GM19025 (cell line): ENCODE data around the gene ACO2.
"Not testable (repeated sequence)": the region's sequence is repeated elsewhere in the genome, so short reads cannot be mapped to it uniquely, and the experiment has no call there.

ENCODE experiments used
- ATAC-seq: cut with Tn5 transposase; IDR thresholded peaks from one replicate; pipeline ENCODE4 v1.9.1; 2021; ENCODE audit warnings: mild to moderate bottlenecking, low read depth, moderate library complexity; ENCODE audit not compliant: unreplicated experiment

The ACO2 gene

DNA sequence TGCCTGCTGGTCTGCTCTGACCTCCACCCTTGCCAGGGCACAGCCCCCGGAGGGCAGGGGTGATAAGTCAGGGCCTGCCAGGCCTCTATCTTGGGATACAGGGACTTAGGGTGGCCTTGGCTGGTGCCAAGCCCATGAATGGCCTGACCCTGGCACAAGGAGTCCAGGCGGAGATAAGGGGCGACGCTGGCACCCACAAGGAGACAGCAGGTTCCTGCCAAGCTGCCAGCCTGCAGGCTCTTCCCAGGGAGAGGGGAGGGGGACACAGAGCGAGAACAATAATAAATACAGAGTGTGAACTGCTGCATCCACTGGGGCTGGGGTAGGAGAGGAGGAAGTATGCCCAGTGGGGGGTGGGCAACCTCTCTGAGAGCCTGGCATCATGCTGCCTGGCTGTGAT, 92.9 kb downstream of the ACO2 start:
- ATAC-seq = no peak

DNA sequence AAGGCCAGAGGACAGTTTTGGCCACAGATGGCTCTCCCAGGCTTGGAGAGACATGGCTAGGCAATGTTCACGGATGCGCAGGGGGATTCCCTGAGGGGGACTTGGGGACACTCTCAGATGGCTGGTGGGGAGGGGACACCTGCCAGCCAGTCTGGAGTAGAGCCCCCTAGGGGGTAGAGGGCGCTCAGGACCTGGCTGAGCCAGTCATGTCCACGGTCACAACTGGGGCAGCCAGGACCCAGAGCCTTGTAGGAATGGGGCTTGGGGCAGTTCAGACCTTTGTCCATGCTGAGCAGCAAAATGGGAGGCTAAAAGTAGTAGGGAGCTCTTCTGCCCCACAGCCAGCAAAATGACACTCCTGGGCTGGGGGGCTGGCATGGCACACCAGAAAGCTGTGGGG, 93.5 kb downstream of the ACO2 start:
- ATAC-seq = no peak

DNA sequence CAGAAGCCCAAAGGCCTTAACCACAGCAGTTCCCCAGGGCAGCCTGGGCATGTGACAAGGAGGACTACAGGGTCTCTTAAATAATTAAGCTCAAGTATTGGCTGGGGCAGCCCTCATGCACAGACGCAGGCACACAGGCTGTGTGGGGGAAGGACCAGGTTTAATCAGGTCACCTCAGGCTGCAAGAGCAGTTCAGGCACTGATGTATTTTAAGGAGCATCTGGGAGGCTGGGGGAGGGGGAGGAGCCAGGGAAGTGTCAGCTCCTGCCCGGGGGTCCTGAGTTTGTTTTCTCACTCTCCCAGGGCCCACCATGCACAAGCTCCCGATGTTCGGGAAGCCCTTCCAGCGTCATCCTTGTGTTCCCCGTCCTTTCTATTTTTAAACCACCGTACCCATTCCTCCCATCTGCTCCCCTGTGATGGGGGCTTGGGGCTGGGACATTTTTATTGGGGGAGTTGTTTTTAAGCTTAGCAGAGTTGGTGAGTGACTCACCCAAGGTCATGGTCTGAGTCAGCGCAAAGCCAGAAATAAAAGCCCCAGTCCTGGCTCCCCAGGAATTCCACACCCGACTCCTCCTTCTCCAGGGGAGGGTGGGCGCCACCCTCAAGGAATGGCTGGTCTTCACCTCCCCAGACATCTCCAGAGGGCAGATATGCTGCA, 94.3 kb downstream of the ACO2 start:
- no peak for ATAC-seq

DNA sequence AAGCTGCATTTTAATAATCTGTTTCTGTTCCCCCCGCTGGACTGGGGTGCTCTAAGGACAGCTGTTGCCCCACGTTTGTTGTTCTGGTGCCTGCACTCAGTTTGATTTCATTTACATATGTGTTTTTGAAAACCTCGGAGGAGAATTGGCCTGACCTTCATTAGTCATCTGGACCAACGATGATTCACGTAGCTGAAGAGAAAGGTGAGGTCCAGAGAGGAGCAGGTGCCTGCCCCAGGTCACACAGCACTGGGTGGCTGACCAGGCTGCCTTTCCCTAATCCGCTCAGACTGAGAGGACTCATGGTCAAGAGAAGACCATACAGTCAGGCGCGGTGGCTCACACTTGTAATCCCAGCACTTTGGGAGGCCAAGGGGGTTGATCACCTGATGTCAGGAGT, 95.6 kb downstream of the ACO2 start:
- no peak for ATAC-seq

DNA sequence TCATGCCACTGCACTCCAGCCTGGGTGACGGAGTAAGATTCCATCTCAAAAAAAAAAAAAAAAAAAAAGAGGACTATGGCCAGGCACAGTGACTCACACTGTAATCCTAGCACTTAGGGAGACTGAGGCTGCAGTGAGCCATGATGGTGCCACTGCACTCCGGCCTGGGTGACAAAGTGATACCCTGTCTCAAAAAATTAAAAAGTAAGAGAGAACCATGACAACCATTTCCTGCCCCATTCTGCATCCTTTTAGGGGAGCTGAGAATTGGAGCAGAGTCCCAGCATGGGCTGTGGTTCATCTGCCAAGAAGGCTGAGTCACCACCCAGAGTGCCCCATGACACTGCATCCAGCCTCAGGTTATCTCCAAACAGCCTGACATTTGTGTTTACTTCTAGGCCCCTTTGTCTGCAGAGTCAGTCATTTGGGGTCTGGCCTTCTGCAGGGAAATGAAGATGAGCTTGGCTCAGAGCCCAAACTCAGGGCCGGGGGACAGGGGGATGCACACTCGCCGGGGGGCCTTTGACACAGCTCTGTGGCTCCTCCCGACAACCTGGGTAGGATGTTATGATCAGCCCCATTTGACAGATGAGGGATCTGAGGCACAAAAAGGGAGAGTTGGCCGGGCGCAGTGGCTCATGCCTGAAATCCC, 96.6 kb downstream of the ACO2 start:
- ATAC-seq = no peak

DNA sequence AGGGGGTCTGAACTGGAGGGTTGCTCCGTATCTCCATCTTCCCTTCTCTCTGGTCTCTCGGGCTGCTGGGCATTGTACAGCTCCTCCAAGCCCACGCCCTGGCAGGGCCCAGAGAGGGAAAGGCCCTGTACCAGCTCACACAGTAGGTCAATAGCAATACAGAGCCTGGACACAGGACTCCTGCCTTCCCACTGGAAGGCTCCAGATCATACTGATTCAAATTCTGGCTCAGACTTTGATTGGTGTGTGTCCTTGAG, 98.5 kb downstream of the ACO2 start:
- ATAC-seq = no peak

DNA sequence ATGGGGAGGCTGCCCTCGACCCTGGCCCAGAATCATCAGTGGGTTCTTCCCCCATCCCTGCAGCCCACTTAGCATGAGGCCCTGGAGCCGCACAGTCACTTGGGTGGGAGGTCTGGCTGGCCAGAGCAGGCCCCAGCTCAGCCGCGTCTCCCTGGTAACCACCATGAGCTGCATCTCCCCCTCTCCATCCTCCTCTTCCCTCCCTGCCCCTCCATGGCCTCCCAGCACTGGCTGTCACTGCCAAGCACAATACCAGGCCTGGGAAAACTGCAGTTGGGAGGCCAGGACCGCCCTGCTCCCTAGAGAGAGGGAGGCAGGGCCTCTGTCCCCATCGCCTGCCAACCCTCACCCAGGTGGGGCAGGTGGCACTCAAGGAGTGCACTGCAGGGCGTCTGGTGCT, 99.9 kb downstream of the ACO2 start:
- ATAC-seq = no peak

DNA sequence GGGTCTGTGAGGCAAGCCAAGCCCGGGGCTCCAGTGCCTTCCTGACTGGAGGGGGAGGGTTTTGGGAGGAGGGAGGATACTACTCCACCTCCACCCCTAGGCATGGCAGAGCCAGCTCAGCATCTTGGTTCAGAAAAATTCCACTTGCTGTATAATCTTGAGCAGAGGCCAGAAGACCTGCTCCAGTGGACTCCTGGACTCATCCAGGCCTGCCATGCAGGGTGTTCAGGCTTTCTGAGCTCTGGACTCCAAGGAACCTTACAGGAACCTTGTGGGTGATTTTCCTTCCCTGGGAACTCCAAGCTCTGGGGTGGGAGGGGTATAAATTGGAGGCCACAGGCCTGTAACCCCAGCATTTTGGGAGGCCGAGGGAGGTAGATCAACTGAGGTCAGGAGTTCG, 101.3 kb downstream of the ACO2 start:
- no peak for ATAC-seq

DNA sequence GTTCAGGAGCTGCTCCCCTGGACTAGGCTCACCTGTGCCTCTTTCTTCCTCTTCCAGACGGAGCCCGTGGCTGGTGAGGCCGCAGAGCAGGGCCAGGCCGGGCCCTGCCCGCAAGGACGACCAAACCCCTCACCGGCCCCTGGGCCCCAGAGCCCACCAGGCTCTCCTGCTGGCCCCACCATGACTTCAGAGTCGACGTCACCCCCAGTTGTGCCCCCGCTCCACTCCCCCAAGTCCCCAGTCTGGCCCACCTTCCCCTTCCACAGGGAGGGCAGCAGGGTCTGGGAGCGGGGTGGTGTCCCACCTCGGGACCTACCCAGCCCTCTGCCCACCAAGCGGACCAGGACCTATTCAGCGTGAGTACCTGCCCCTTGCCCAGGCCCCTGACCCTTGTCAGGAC, 102.9 kb downstream of the ACO2 start:
- ATAC-seq = no peak

DNA sequence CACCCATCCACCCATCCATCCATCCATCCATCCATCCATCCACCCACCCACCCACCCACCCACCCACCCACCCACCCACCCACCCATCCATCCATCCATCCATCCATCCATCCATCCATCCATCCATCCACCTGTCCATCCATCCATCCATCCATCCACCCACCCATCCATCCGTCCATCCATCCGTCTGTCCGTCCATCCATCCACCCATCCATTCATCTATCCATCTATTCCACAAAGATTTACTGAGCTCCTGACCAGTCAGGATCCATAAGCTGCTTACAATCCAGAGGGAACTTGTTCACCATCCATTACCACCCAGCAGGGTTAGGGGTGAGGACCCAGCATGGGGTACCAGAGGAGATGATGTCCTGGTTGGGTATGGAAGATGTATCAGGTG, 103.4 kb downstream of the ACO2 start:
- ATAC-seq = not testable (repeated sequence)

DNA sequence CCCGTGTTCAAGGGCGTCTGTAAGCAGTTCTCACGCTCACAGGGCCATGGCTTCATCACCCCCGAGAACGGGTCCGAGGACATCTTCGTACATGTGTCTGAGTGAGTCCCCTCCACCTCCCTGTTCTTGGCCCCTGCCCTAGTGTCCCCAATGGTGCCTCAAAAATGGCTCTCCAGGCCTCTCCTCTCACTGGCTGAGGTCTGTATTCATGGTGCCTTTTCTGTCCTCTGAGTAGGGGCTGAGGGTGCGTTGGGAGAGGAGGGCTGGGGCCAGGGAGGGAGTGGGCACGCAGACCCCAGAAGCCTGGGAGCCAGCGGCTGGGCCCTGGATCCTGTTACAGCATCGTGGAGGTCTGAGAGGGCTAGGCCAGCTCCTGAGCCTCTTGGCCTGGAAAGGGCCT, 104.8 kb downstream of the ACO2 start:
- ATAC-seq = no peak

DNA sequence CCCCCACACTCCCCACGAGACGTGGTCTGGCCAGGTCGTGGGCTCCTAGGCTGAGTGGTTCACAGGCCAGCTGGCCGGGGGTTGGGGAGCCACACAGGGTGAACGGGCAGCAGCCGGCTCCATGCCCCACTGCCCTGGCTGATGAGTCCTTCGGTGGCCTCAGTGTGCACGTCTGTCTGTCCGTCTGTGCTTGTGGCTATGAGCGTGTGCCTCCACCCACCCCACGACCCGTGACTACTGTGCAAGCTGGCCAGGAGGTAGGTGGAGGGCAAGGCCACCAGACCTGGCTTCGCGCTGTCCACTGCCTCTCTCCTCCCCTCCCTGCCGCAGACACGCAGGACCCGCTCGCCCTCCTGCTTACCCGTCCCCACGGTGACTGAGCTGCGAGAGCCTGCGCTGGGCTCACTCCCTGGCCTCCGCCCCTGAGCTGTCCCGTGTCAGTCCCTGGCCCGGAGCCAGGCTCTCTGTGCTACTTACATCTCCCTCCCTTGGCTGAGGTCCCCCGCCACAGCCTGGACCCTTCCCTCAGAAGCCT, 106.0 kb downstream of the ACO2 start:
- no peak for ATAC-seq

DNA sequence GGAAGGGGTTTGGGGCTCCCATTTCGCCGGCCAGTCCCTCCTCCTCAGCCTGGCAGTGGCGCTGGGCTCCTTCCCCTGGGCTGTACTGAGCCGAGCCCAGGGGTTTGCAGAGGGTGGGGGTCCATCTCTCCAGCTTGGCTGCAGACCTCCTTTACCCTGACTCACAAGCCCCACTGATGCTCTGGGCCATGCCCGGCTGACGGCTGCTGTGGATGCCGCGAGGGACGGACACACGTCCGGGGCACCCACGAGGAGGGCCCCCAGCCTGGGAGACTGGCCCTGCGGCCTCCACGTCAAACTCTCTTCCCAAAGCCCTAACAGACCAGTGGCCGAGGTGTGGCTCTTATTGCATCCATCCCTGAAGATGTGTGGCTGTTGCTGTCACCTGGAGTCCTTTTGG, 106.6 kb downstream of the ACO2 start:
- ATAC-seq = no peak

DNA sequence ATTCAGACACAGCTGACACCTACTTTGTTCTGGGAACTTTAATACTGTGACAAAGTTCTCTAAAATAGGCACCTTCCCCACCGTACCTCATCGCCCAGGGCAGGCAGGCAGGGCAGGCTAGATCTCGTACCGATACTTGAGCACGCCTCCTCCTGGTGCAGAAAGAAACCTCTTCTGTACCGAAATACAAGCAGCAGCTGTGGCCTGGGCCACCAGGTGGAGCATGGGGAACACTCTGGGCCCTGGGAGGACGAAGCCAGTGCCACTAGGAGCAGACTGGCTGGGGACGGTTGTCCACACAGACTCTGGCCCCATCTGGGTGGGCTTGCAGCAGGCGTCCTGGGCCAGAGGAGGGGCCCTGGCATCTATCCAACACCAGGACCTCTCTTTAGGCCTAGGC, 108.0 kb downstream of the ACO2 start:
- no peak for ATAC-seq

DNA sequence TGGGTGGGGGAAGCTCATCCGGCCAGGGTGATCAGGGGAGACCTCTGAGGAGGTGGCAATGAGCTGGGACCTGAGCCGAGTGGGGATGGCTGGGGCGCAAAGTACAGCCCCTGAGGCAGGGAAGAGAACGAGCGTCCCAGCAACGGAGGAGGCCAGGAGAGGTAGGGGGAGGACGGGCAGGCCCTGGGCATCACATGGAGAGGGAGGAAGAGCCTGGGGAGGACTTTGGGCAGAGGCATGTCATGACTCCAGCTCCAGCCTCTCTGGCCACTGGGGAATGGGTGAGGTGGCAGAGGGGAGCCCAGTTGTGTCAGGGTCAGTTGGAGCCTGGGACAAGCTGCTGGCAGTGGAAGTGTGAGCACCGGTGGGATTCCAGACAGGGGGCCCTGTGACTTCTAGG, 109.2 kb downstream of the ACO2 start:
- ATAC-seq = no peak
